GM12891 (cell line): ENCODE data around the gene LIPC.

ENCODE experiments used
- DNase-seq: peaks from one replicate; pipeline ENCODE4 v3.0.0; 2011; ENCODE audit warnings: low spot score; ENCODE audit not compliant: insufficient read length
- FAIRE-seq: peaks from 2 replicates; lab custom pipeline; 2011; peaks lifted over from hg19 to GRCh38; lab: Jason Lieb, UNC
- PAX5 ChIP-seq: IDR thresholded peaks from 2 replicates; pipeline ENCODE4 v1.6.1; 2011; ENCODE audit warnings: low read length, moderate library complexity, mild to moderate bottlenecking; ENCODE audit not compliant: insufficient read depth, severe bottlenecking
- POLR2A ChIP-seq: IDR thresholded peaks from 2 replicates; pipeline ENCODE4 v1.6.1; 2011; ENCODE audit warnings: low read depth, low read length, control low read depth
- POLR2AphosphoS5 ChIP-seq: IDR thresholded peaks from 2 replicates; pipeline ENCODE4 v1.6.1; 2011; ENCODE audit warnings: low read depth, low read length, control low read depth
- POU2F2 ChIP-seq: IDR thresholded peaks from 2 replicates; pipeline ENCODE4 v1.6.1; 2011; ENCODE audit warnings: low read depth, mild to moderate bottlenecking, control low read depth, low read length, moderate library complexity
- SPI1 ChIP-seq: IDR thresholded peaks from 2 replicates; pipeline ENCODE4 v1.6.1; 2011; ENCODE audit warnings: low read depth, low read length, control low read depth
- TAF1 ChIP-seq: IDR thresholded peaks from 2 replicates; pipeline ENCODE4 v1.6.1; 2011; ENCODE audit warnings: low read depth, low read length, control low read depth

LIPC gene

DNA sequence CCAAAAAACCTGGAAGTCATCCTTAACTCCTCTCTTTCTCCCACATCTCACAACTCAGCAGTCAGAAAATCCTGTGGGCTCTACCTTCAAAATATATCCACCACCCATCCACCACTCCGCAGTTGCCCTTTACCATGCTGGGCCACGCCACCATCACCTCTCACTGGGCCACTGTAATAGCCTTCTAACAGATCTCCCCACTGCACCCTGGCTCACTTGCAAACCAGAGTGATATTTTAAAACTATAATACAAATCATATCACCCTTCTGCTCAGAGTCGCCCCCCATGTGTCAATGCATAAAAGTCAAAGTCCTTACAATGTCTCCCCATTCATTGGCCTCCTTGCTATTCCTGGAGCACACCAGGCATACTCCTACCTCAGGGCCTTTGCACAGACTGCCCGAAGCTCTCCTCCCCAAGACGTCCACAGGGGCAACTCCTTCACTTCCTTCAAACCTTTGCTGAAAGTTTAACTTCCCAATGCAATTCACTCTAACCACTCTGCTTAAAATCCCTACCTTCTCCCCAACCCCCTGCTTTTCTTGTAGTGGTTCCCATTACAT lies 1.5 kb upstream of the LIPC start:
- TF ChIP-seq TAF1 (no peak), SPI1 (no peak), PAX5 (no peak), POLR2AphosphoS5 (no peak), POU2F2 (no peak), POLR2A (no peak)
- DNase-seq (no peak), FAIRE-seq (no peak)

DNA sequence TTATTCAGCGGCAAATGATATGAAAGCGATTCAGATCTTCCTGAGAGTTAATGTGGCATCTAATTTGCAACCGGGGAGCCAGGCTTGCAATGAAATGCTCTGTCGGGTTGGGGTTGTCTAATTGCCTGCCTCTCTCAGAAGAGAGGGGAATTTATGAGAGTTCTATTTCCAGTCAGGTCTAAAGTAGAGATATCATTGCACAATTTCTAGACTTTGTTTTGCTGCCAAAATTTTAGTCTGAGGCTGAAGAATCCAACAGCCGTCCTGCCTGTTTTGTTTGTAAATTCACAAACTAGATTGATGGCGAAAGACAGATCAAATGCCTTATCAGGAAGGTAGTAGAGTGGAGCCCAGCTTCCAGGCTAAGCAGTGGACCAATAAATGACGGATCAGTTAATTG lies 610 bp downstream of the LIPC start:
- FAIRE-seq (no peak), DNase-seq (no peak)
- TF ChIP-seq POLR2A (no peak), POLR2AphosphoS5 (no peak), POU2F2 (no peak), PAX5 (no peak), SPI1 (no peak), TAF1 (no peak)

DNA sequence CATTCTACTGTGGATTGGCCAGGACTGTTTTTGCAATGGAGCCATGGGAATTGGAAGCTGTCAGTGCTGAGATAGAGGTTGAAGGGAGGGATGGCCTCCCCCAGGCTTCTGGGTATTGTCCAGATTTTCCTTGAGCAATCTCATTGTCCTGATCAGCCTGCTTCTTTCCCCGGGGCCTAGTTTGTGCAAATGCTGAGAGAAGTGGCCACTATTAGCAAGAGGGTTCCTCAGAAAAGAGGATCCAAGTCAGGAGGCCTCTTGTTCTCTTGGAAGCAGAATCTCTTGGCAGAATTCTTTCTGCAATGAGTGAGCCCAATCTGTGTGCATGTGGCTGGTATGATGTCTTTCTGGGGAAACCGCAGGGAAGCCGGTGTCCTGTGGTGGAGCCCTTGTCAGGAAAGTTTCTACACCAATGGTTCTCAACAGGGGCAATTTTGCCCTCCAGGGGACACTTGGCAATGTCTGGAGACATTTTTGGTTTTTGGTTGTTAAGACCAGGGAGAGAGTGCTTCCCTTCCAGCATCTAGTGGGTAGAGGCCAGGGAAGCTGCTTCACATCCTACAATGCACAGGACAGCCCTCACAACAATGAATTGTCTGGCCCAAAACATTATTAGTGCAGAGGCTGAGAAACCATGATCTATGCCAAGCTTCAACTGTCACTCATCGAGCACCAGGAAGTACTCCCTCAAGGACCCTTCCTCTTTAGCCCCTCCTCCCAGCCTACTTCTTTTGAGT lies 2.0 kb downstream of the LIPC start:
- no peak for TF ChIP-seq POLR2AphosphoS5
- TF ChIP-seq SPI1: no peak
- no peak for TF ChIP-seq POU2F2
- no peak for TF ChIP-seq POLR2A
- TF ChIP-seq PAX5: no peak
- TF ChIP-seq TAF1: no peak
- FAIRE-seq (no peak), DNase-seq (no peak)

DNA sequence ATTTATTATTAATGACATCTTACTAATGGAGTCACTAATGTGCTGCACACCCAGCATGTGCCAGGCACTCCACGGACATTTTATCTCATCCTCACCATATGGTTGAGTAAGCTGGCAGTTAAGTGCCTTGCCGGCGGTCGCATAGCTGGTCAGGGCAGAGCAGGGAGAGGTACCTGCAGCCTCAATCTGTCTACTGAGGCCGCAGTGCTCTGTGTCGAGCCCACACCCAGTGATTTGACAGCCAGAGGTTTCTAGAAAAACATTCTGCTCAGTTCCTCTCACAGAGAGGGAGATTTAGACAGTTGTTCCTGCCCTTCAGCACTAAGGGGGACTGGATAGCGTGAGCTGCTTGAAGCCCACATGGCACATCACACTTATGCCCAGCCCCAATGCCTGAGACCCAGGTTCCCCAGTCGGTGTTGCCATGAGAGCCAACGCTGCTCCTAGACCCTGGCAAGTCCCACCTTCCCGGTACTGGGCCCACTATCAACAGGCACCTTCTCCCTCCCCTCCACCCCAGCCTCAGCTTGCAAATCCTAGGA lies 2.6 kb downstream of the LIPC start:
- DNase-seq: no peak
- TF ChIP-seq TAF1 (no peak), POLR2AphosphoS5 (no peak), POLR2A (no peak), PAX5 (no peak), SPI1 (no peak), POU2F2 (no peak)
- no peak for FAIRE-seq

DNA sequence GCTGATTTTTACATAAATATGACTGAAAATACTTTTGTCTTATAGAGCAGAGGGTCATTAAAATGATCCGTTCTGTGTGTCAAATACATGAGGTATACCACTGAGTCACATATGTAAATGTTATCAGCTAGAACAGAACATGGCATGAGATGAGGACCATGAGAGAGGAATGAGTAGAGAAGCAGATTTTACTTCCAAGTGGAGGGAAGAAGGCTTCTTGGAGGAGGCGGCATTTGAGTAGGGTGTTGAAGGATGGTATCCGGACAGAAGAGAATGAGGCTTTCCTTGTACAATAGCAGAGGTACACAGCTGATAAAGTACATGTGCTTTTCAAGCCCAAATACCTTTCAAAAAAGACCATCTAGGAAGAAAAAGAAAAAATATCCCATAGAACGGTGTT lies 4.8 kb downstream of the LIPC start:
- FAIRE-seq (no peak), DNase-seq (no peak)
- TF ChIP-seq SPI1 (no peak), PAX5 (no peak), POLR2A (no peak)

DNA sequence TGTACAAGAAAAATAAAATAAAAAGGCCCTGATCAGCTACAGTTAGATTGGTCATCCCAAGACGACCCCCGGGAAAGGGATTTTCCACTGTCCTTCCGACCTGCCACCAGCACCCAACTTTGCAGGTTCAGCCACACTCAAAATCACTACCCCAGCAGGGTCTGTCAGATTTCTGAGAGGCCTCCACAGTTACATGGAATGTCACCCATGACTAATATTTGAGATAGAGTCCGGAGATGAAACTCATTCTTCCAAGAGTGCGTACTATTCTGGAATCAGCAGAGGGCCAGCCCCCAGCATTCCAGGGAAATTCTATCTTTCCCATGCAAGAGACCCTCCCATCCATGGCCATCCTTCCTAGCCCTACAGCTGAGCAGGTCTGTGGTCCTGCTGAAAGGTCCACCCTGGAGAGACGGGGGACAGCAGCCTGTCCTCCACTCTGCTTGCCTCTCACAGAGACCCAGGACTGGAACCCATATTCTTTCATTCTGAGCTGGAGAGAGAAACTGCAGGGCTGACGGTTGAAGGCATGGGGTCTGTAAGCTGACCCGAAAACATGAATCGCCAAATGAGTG lies 5.8 kb downstream of the LIPC start:
- DNase-seq (no peak), FAIRE-seq (no peak)
- no peak for TF ChIP-seq POLR2A

DNA sequence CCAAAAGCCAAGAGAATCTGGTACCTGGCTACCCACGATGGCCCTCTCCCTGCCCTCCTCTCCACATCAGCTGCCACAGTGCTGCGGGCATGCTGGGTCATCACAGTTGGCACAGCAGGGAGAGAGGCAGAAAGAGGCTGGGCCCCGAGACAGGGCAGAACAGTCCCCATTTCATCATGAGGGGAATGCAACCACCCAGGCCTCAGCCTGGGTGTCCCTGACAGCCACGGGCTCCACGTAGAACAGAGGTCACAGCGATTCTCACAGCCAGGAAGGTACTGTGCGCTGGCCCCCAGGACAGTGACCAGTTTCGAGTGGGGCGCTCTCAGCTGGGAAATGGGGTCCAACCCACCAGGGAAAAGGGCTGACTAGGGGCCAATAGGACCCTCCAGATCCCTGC lies 6.3 kb downstream of the LIPC start:
- no peak for FAIRE-seq
- no peak for DNase-seq
- TF ChIP-seq POU2F2: no peak
- no peak for TF ChIP-seq PAX5
- no peak for TF ChIP-seq POLR2A
- no peak for TF ChIP-seq SPI1
- no peak for TF ChIP-seq POLR2AphosphoS5
- no peak for TF ChIP-seq TAF1

DNA sequence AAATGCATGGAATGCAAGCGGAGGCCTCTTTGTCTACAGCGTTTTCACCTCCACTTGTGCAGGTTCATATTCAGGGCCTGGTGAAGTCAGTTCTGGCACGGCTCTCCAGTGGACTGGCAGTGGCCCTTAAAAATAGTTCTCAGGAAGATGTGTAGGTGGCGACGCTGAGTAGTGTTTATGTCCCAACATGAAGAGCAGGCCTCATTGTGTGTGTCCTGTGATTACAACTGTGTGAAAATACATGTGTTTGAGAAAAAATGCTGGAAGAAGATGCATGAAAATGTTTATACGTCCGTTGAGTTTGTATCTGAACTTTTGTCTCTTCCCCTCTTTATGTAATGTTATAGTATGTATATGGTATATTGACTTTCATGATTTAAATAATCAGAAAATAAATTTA lies 7.2 kb downstream of the LIPC start:
- TF ChIP-seq POU2F2 (no peak), POLR2AphosphoS5 (no peak), POLR2A (no peak)
- no peak for DNase-seq
- FAIRE-seq: peak; percentile 65

DNA sequence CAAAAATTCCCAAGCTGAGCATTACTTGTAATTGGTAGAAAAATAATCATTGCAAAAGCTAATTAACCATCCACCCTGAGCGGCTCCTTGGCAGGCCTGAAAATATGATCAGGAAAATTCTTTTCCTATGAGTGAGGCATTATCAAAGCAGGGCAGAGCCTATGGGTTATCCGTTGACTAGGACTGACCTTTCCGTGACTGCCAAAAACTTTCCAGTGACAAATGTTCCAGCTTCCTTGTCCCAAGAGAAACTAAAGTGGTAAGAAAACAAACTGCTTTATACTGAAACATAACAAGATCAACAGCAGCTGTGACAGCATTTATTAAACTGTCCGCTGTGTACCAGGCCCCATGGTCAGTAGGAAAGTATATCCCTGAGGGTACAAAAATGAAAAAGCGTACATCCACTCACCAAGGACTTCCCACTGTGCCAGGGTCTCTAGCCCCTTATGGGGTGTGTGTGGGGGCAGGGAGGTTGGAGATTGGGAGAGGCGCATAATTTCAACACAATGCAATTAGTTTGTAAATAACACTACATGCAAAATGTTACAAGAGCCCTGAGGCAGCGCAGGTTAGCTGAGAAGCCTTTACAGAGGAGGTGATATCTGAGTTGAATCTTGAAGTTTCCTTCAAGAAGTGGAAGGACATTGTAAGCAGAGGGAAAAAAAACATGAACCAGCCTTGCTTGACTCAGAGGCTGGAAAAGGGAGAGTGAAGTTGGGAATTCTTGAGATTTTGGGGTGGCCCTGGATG lies 8.5 kb downstream of the LIPC start:
- no peak for FAIRE-seq
- no peak for DNase-seq
- TF ChIP-seq POLR2AphosphoS5 (no peak), TAF1 (no peak), SPI1 (no peak), POLR2A (no peak), PAX5 (no peak), POU2F2 (no peak)

DNA sequence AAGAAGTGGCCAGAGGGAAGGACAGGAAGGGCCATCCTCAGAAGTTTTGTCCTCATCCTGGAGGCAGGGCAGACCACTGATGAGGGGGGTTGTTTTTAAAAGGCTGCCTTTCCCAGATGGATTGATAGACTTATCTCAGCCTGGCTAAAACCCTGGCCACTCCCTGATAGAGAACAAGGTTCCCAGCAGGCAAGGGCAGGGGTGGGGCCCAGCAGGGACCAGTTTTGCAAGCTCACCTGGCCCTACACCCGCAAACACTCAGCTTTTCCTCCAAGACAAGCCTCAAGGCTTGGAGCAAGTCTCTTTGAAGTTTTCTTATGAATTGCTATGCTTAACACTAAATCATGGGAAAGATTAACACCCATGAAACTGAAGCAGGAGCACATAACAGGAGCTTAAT lies 9.1 kb downstream of the LIPC start:
- no peak for TF ChIP-seq PAX5
- no peak for TF ChIP-seq POLR2AphosphoS5
- no peak for TF ChIP-seq TAF1
- TF ChIP-seq POLR2A: no peak
- no peak for TF ChIP-seq SPI1
- no peak for TF ChIP-seq POU2F2
- no peak for DNase-seq
- no peak for FAIRE-seq
